GM21447 (cell line): ENCODE measurements around the gene USP51.
A peak's percentile ranks its signal among the peaks of the same experiment; 100 is the strongest.
"Not testable (repeated sequence)": the region's sequence is repeated elsewhere in the genome, so short reads cannot be mapped to it uniquely, and the experiment has no call there.

Source experiments
- ATAC-seq: cut with Tn5 transposase; IDR thresholded peaks from one replicate; pipeline ENCODE4 v1.9.1; 2021; ENCODE audit not compliant: unreplicated experiment

Gene USP51

GRCh38 chrX:55465791-55466190 lies 23.9 kb downstream of the USP51 start:
- ATAC-seq = not testable (repeated sequence)

- not testable (repeated sequence) for ATAC-seq
These were observed 24.5 kb downstream of the USP51 start for GRCh38 chrX:55465108-55465507.

- not testable (repeated sequence) for ATAC-seq
These were observed 25.6 kb downstream of the USP51 start for GRCh38 chrX:55464050-55464449.

GRCh38 chrX:55459926-55460325 lies 29.7 kb downstream of the USP51 start:
- ATAC-seq = not testable (repeated sequence)

- not testable (repeated sequence) for ATAC-seq
These were observed 30.2 kb downstream of the USP51 start for GRCh38 chrX:55459426-55459825.

GRCh38 chrX:55455708-55456107 lies 33.9 kb downstream of the USP51 start:
- ATAC-seq = not testable (repeated sequence)

GRCh38 chrX:55452833-55453124 lies 36.9 kb downstream of the USP51 start:
- no peak for ATAC-seq

DNA sequence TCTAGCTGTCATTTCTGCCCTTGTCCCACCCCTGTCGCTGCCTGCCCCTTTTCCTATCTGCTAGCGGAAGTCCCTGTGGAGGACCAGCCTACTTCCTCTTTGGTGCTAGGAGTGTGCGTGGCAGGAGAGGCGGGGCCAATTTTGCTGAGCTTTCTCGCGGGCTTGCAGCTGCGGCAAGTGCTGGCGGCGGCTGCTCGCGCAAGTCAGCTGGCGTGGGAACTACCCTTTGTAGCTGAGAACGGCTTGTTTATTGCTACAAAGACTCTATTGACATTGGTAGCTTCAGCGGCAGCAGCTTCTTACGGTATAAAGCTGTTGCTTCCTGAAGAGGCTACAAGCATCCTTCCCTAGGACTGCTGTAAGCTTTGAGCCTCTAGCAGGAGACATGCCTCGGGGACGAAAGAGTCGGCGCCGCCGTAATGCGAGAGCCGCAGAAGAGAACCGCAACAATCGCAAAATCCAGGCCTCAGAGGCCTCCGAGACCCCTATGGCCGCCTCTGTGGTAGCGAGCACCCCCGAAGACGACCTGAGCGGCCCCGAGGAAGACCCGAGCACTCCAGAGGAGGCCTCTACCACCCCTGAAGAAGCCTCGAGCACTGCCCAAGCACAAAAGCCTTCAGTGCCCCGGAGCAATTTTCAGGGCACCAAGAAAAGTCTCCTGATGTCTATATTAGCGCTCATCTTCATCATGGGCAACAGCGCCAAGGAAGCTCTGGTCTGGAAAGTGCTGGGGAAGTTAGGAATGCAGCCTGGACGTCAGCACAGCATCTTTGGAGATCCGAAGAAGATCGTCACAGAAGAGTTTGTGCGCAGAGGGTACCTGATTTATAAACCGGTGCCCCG lies 37.4 kb downstream of the USP51 start, which contains the start of gene MAGEH1:
Gene MAGEH1 (plus strand): TSS at position 138 of the 843 bp plus-strand sequence. CDS start 248 bp downstream, at position 386.
- ATAC-seq = peak; percentile 99

DNA sequence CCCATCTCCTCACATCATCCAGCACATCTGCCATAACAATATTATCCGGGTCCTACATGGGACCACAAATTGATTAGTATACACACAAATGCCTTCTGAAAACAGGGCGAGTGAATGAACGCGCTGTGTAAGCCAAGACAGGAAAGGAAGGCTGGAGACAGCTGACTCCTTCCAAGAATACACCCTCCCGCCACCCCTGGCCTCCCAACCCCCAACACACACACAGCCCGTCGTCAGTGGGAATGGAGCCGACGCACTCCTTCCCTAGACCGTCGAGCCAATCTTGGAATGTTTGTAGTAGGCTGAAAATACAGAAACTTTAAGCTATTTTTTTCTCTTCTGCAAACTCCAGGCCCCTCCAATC lies 38.0 kb downstream of the USP51 start:
- no peak for ATAC-seq

DNA sequence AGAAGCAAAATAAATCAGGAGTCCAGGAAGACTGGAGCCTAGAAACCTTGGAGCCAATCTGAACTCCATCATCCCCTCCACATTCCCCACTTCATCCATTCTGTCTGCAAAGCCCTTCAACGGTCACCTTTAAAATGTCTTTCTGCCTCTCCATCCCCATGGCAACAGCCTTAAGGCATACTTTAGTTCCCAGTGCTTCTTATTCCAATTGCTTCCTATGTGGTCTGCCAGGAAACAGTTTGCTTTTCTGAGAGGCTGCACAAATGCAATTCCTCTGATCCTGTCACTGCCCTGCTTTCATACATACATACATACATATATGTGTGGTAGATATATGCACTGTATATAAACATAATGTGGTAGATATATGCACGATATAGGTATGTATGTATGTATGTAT lies 38.5 kb downstream of the USP51 start:
- no peak for ATAC-seq

DNA sequence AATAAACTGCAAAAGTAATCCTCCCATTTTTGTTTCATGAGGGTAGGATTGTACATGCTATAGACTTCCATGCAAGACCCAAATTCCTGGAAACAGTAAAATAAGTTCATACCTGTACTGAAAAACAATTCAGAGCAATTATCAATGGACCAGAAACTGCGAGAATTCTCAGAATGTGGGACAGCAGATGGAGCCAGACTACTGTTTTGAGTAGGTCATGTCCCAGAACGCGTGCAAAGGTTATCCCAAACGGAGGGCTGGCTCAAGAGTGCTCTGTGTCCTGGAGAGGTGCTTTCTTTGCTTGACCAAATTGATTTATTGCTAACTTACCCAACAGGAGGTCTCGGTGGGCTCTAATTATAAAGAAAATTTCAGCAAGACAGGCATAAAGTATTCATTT lies 39.4 kb downstream of the USP51 start:
- ATAC-seq = no peak

- ATAC-seq = not testable (repeated sequence)
These were observed 46.2 kb downstream of the USP51 start for GRCh38 chrX:55443468-55443867.
